Progenitor cell of endocrine pancreas (in vitro differentiated cells): ENCODE data around the gene DHRS11. TPM values are rescaled to one million over a fixed set of nuclear protein-coding genes. Genes with fewer than 3 reads are reported as not detected.

Experiments used
- DNase-seq: peaks from one replicate; pipeline ENCODE4 v3.0.0; 2021; ENCODE audit warnings: low spot score; ENCODE audit not compliant: unreplicated experiment
- H3K27ac Mint-ChIP-seq: 2 replicates; pipeline ENCODE4 v1.8.0; 2021; ENCODE audit warnings: mild to moderate bottlenecking, moderate library complexity, mixed read lengths
- H3K27me3 Mint-ChIP-seq: 2 replicates; pipeline ENCODE4 v1.8.0; 2021; ENCODE audit warnings: mixed read lengths
- H3K36me3 Mint-ChIP-seq: 2 replicates; pipeline ENCODE4 v1.8.0; 2022; ENCODE audit warnings: mixed read lengths; ENCODE audit not compliant: insufficient read depth
- H3K4me1 Mint-ChIP-seq: 2 replicates; pipeline ENCODE4 v1.8.0; 2021; ENCODE audit warnings: low read depth, mixed read lengths
- H3K4me3 Mint-ChIP-seq: 2 replicates; pipeline ENCODE4 v1.8.0; 2021; ENCODE audit warnings: low read depth, mild to moderate bottlenecking, moderate library complexity, mixed read lengths
- H3K9me3 Mint-ChIP-seq: 2 replicates; pipeline ENCODE4 v1.8.0; 2021; ENCODE audit warnings: low read depth, mixed read lengths
- total RNA-seq: library from RNA; stranded (reverse); gene quantifications from 2 replicates; pipeline ENCODE4 v1.2.1, GENCODE V29; 2021
- TF ChIP-seq, protein P1 (sequence below): fragments of 200-600 bp; sonication (generic); IDR thresholded peaks from one replicate; pipeline ENCODE4 v1.5.0; 2021; ENCODE audit warnings: antibody characterized with exemption, mild to moderate bottlenecking; ENCODE audit not compliant: unreplicated experiment

The DHRS11 gene
- total RNA-seq, 1 donor from 2014 or later, result 12.0 TPM

DNA sequence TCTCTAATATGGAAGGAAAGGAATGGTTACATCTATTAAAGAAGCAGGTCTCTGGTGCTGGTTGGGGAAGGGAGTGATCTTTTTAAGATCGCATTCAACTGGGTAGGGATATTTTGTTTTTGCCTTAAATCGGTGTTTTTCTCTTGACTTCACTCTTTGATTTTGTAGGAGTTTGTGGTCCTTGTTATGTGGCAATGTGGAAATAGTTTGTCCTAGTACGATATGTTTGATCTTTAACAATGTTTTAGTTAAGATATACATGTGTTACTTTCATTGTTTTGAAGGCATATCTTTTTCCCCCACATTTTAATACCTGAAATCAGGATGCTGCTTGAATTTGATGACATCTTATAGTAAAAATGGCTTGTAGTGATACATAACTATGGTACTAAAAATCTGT is 38.2 kb upstream of the DHRS11 start:
- DNase-seq, result no peak
- TF ChIP-seq, protein P1, sequence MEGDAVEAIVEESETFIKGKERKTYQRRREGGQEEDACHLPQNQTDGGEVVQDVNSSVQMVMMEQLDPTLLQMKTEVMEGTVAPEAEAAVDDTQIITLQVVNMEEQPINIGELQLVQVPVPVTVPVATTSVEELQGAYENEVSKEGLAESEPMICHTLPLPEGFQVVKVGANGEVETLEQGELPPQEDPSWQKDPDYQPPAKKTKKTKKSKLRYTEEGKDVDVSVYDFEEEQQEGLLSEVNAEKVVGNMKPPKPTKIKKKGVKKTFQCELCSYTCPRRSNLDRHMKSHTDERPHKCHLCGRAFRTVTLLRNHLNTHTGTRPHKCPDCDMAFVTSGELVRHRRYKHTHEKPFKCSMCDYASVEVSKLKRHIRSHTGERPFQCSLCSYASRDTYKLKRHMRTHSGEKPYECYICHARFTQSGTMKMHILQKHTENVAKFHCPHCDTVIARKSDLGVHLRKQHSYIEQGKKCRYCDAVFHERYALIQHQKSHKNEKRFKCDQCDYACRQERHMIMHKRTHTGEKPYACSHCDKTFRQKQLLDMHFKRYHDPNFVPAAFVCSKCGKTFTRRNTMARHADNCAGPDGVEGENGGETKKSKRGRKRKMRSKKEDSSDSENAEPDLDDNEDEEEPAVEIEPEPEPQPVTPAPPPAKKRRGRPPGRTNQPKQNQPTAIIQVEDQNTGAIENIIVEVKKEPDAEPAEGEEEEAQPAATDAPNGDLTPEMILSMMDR, result no peak
- H3K9me3 Mint-ChIP-seq, result no peaks in the 10 kb centered on the region
- H3K27ac Mint-ChIP-seq, result peak overlapping the region; percentile 7
- no peak overlapping the region for H3K4me3 Mint-ChIP-seq
- H3K4me1 Mint-ChIP-seq, result peaks cover 5% of the 10 kb centered on the region
- H3K27me3 Mint-ChIP-seq, result no peaks in the 10 kb centered on the region
- H3K36me3 Mint-ChIP-seq, result peaks cover 14% of the 10 kb centered on the region

DNA sequence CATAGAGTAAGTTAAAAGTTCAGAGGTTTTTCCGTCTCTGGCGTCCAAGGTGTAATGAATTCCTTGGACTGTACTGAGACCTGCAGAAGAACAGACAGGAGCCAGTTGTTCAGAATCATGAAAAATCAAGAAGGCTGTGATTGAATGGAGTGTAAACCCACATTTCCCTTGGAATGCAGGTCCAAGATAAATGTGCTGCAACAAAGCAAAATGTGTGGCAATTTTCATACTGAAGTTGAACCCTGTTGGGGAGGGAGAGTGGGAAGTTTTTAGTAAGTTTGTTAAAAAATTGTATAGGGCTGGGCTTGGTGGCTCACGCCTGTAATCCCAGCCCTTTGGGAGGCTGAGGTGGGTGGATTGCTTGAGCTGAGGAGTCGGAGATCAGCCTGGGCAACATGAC is 25.6 kb upstream of the DHRS11 start:
- no peaks in the 10 kb centered on the region for H3K27me3 Mint-ChIP-seq
- peak overlapping the region; percentile 29 for H3K27ac Mint-ChIP-seq
- no peak overlapping the region for H3K4me3 Mint-ChIP-seq
- no peaks in the 10 kb centered on the region for H3K9me3 Mint-ChIP-seq
- H3K36me3 Mint-ChIP-seq, result peaks cover 24% of the 10 kb centered on the region
- no peaks in the 10 kb centered on the region for H3K4me1 Mint-ChIP-seq
- DNase-seq, result no peak
- TF ChIP-seq, protein P1, result no peak

- no peak for DNase-seq
- no peaks in the 10 kb centered on the region for H3K4me1 Mint-ChIP-seq
- H3K27me3 Mint-ChIP-seq, result no peaks in the 10 kb centered on the region
- no peaks in the 10 kb centered on the region for H3K9me3 Mint-ChIP-seq
- peaks cover 20% of the 10 kb centered on the region for H3K36me3 Mint-ChIP-seq
- no peak overlapping the region for H3K4me3 Mint-ChIP-seq
- TF ChIP-seq, protein P1, result no peak
- no peak overlapping the region for H3K27ac Mint-ChIP-seq
Observed at GRCh38 chr17:36575028-36575427, 16.7 kb upstream of the DHRS11 start.

GRCh38 chr17:36576793-36577192 is 14.9 kb upstream of the DHRS11 start:
- Mint-ChIP-seq H3K4me3 (no peak overlapping the region), H3K27me3 (no peaks in the 10 kb centered on the region), H3K9me3 (no peaks in the 10 kb centered on the region), H3K4me1 (no peaks in the 10 kb centered on the region), H3K27ac (no peak overlapping the region), H3K36me3 (peaks cover 24% of the 10 kb centered on the region)
- no peak for DNase-seq
- TF ChIP-seq, protein P1, result no peak

GRCh38 chr17:36578671-36579070 is 13.0 kb upstream of the DHRS11 start:
- TF ChIP-seq, protein P1, result no peak
- Mint-ChIP-seq H3K36me3 (peaks cover 15% of the 10 kb centered on the region), H3K27ac (no peak overlapping the region), H3K4me1 (no peaks in the 10 kb centered on the region), H3K27me3 (no peaks in the 10 kb centered on the region), H3K9me3 (no peaks in the 10 kb centered on the region), H3K4me3 (no peak overlapping the region)
- no peak for DNase-seq
